ENCODE data around the gene IL1R2. TPM values are rescaled to one million over a fixed set of nuclear protein-coding genes. Genes with fewer than 3 reads are reported as not detected.

The IL1R2 gene
- total RNA-seq, 4 donors from 2014 or later, result 2.3 to 18.2 (median 7.0) TPM

GRCh38 chr2:102030855-102031527 is 39.2 kb downstream of the IL1R2 start:
- Histone ChIP-seq H3K36me3 (no peaks in the 10 kb centered on the region), H3K9me3 (no peaks in the 10 kb centered on the region), H3K27ac (peak overlapping the region in 1 of 4 donors; percentile 18), H3K4me1 (peaks cover 0 to 17% (median 0%) of the 10 kb centered on the region in 4 donors), H3K4me3 (no peak overlapping the region), H3K27me3 (no peaks in the 10 kb centered on the region)
- DNase-seq, result no peak
- TF ChIP-seq POLR2A (IDR thresholded peaks at IDR 0.05) (no peak), CTCF (IDR thresholded peaks at IDR 0.05) (no peak)

GRCh38 chr2:102032368-102033030 is 40.7 kb downstream of the IL1R2 start:
- H3K27me3 ChIP-seq, result no peaks in the 10 kb centered on the region
- TF ChIP-seq CTCF (IDR thresholded peaks at IDR 0.05) (no peak), POLR2A (IDR thresholded peaks at IDR 0.05) (no peak)
- DNase-seq, result no peak
- H3K9me3 ChIP-seq, result no peaks in the 10 kb centered on the region
- no peaks in the 10 kb centered on the region for H3K36me3 ChIP-seq
- peaks cover 0 to 13% (median 2%) of the 10 kb centered on the region in 4 donors for H3K4me1 ChIP-seq
- peak overlapping the region in 3 of 4 donors; percentile 48 to 75 (median 70) for H3K27ac ChIP-seq
- H3K4me3 ChIP-seq, result no peak overlapping the region

- TF ChIP-seq CTCF (IDR thresholded peaks at IDR 0.05) (no peak), POLR2A (IDR thresholded peaks at IDR 0.05) (no peak)
- Histone ChIP-seq H3K4me3 (no peak overlapping the region), H3K27ac (peak overlapping the region; percentile 40 to 75 (median 59)), H3K9me3 (no peaks in the 10 kb centered on the region), H3K27me3 (no peaks in the 10 kb centered on the region), H3K36me3 (no peaks in the 10 kb centered on the region), H3K4me1 (peaks cover 0 to 13% (median 3%) of the 10 kb centered on the region in 4 donors)
- DNase-seq, result peak in 2 of 3 donors; percentile 36 to 68
Measured at GRCh38 chr2:102033031-102033749, 41.4 kb downstream of the IL1R2 start.

GRCh38 chr2:102033750-102034682 is 42.3 kb downstream of the IL1R2 start:
- Histone ChIP-seq H3K9me3 (no peaks in the 10 kb centered on the region), H3K27ac (peak overlapping the region in 3 of 4 donors; percentile 40 to 75 (median 70)), H3K36me3 (no peaks in the 10 kb centered on the region), H3K4me1 (peaks cover 0 to 13% (median 3%) of the 10 kb centered on the region in 4 donors), H3K4me3 (no peak overlapping the region), H3K27me3 (no peaks in the 10 kb centered on the region)
- TF ChIP-seq POLR2A (IDR thresholded peaks at IDR 0.05) (no peak), CTCF (IDR thresholded peaks at IDR 0.05) (peak in 1 of 6 experiments; percentile 12)
- DNase-seq, result no peak

Measured in Peyer's patch (tissue), 4 donors.